ENCODE results near the gene ASAP2.

ASAP2 gene

GRCh38 chr2:9282128-9283112 is 75.8 kb downstream of the ASAP2 start:
- TF ChIP-seq POU2F2 (IDR thresholded peaks at IDR 0.05; ENCODE audit: low read depth, low read length) = no peak
- no peak for TF ChIP-seq POLR2A (IDR thresholded peaks at IDR 0.05; ENCODE audit: low read depth, low read length)
- no peak for TF ChIP-seq TAF1 (IDR thresholded peaks at IDR 0.05; ENCODE audit: low read depth, low read length)
- TF ChIP-seq SPI1 (IDR thresholded peaks at IDR 0.05; ENCODE audit: low read depth, low read length) = no peak
- no peak for TF ChIP-seq PAX5 (IDR thresholded peaks at IDR 0.05; ENCODE audit: insufficient read depth, low read length, severe bottlenecking)
- no peak for TF ChIP-seq POLR2AphosphoS5 (IDR thresholded peaks at IDR 0.05; ENCODE audit: low read depth, low read length)
- FAIRE-seq (no peak), DNase-seq (ENCODE audit: insufficient read length, low spot score) (no peak)

GRCh38 chr2:9284521-9285297 is 78.1 kb downstream of the ASAP2 start:
- DNase-seq (ENCODE audit: insufficient read length, low spot score) = no peak
- TF ChIP-seq SPI1 (IDR thresholded peaks at IDR 0.05; ENCODE audit: low read depth, low read length) = no peak
- TF ChIP-seq POLR2AphosphoS5 (IDR thresholded peaks at IDR 0.05; ENCODE audit: low read depth, low read length) = no peak
- no peak for TF ChIP-seq PAX5 (IDR thresholded peaks at IDR 0.05; ENCODE audit: insufficient read depth, low read length, severe bottlenecking)
- TF ChIP-seq POU2F2 (IDR thresholded peaks at IDR 0.05; ENCODE audit: low read depth, low read length) = no peak
- FAIRE-seq = no peak

- DNase-seq (ENCODE audit: insufficient read length, low spot score) (no peak), FAIRE-seq (no peak)
- TF ChIP-seq SPI1 (IDR thresholded peaks at IDR 0.05; ENCODE audit: low read depth, low read length) (no peak), PAX5 (IDR thresholded peaks at IDR 0.05; ENCODE audit: insufficient read depth, low read length, severe bottlenecking) (no peak), POU2F2 (IDR thresholded peaks at IDR 0.05; ENCODE audit: low read depth, low read length) (no peak), POLR2AphosphoS5 (IDR thresholded peaks at IDR 0.05; ENCODE audit: low read depth, low read length) (no peak)
These were observed 78.8 kb downstream of the ASAP2 start for GRCh38 chr2:9285385-9285920.

GRCh38 chr2:9285921-9286320 is 79.3 kb downstream of the ASAP2 start:
- no peak for FAIRE-seq
- no peak for TF ChIP-seq TAF1 (IDR thresholded peaks at IDR 0.05; ENCODE audit: low read depth, low read length)
- TF ChIP-seq POLR2AphosphoS5 (IDR thresholded peaks at IDR 0.05; ENCODE audit: low read depth, low read length) = no peak
- no peak for TF ChIP-seq POLR2A (IDR thresholded peaks at IDR 0.05; ENCODE audit: low read depth, low read length)
- TF ChIP-seq POU2F2 (IDR thresholded peaks at IDR 0.05; ENCODE audit: low read depth, low read length) = no peak
- TF ChIP-seq PAX5 (IDR thresholded peaks at IDR 0.05; ENCODE audit: insufficient read depth, low read length, severe bottlenecking) = no peak
- no peak for TF ChIP-seq SPI1 (IDR thresholded peaks at IDR 0.05; ENCODE audit: low read depth, low read length)
- no peak for DNase-seq (ENCODE audit: insufficient read length, low spot score)

- no peak for TF ChIP-seq POU2F2 (IDR thresholded peaks at IDR 0.05; ENCODE audit: low read depth, low read length)
- TF ChIP-seq PAX5 (IDR thresholded peaks at IDR 0.05; ENCODE audit: insufficient read depth, low read length, severe bottlenecking) = no peak
- no peak for TF ChIP-seq POLR2A (IDR thresholded peaks at IDR 0.05; ENCODE audit: low read depth, low read length)
- TF ChIP-seq POLR2AphosphoS5 (IDR thresholded peaks at IDR 0.05; ENCODE audit: low read depth, low read length) = no peak
- TF ChIP-seq TAF1 (IDR thresholded peaks at IDR 0.05; ENCODE audit: low read depth, low read length) = no peak
- TF ChIP-seq SPI1 (IDR thresholded peaks at IDR 0.05; ENCODE audit: low read depth, low read length) = no peak
- FAIRE-seq (no peak), DNase-seq (ENCODE audit: insufficient read length, low spot score) (no peak)
These were observed 80.2 kb downstream of the ASAP2 start for GRCh38 chr2:9286554-9287399.

GRCh38 chr2:9287400-9288045 is 80.9 kb downstream of the ASAP2 start:
- no peak for FAIRE-seq
- DNase-seq (ENCODE audit: insufficient read length, low spot score) = no peak
- TF ChIP-seq POLR2AphosphoS5 (IDR thresholded peaks at IDR 0.05; ENCODE audit: low read depth, low read length) (no peak), POLR2A (IDR thresholded peaks at IDR 0.05; ENCODE audit: low read depth, low read length) (no peak), TAF1 (IDR thresholded peaks at IDR 0.05; ENCODE audit: low read depth, low read length) (no peak), POU2F2 (IDR thresholded peaks at IDR 0.05; ENCODE audit: low read depth, low read length) (no peak)

DNA sequence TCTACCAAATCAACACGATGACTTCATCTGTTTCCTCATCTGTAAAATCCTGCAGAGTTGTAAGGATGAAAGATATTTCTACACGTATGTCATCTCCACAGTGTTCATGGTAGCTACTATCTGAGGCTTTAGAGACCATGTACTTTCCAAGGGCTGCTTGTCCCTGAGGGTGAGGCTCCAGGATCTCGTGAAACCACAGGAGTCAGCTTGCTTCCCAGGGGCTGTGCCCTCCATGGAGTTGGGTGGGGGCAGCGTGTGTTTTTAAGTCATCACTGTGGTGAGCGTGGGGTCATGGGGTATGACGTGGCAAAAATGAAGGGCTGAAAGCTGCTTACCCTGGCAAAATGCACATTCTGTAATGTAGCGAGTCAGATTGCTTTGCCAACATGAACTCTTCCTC is 81.6 kb downstream of the ASAP2 start:
- FAIRE-seq (no peak), DNase-seq (ENCODE audit: insufficient read length, low spot score) (no peak)
- TF ChIP-seq POU2F2 (IDR thresholded peaks at IDR 0.05; ENCODE audit: low read depth, low read length) (no peak), TAF1 (IDR thresholded peaks at IDR 0.05; ENCODE audit: low read depth, low read length) (no peak), SPI1 (IDR thresholded peaks at IDR 0.05; ENCODE audit: low read depth, low read length) (no peak), POLR2AphosphoS5 (IDR thresholded peaks at IDR 0.05; ENCODE audit: low read depth, low read length) (no peak), POLR2A (IDR thresholded peaks at IDR 0.05; ENCODE audit: low read depth, low read length) (no peak), PAX5 (IDR thresholded peaks at IDR 0.05; ENCODE audit: insufficient read depth, low read length, severe bottlenecking) (no peak)

- DNase-seq (ENCODE audit: insufficient read length, low spot score) (no peak), FAIRE-seq (no peak)
- TF ChIP-seq PAX5 (IDR thresholded peaks at IDR 0.05; ENCODE audit: insufficient read depth, low read length, severe bottlenecking) = no peak
- no peak for TF ChIP-seq TAF1 (IDR thresholded peaks at IDR 0.05; ENCODE audit: low read depth, low read length)
- no peak for TF ChIP-seq POU2F2 (IDR thresholded peaks at IDR 0.05; ENCODE audit: low read depth, low read length)
- TF ChIP-seq SPI1 (IDR thresholded peaks at IDR 0.05; ENCODE audit: low read depth, low read length) = no peak
- no peak for TF ChIP-seq POLR2A (IDR thresholded peaks at IDR 0.05; ENCODE audit: low read depth, low read length)
- no peak for TF ChIP-seq POLR2AphosphoS5 (IDR thresholded peaks at IDR 0.05; ENCODE audit: low read depth, low read length)
These were observed 82.2 kb downstream of the ASAP2 start for GRCh38 chr2:9288681-9289338.
